ENCODE results near the gene USP25.

The USP25 gene

GRCh38 chr21:15755125-15755524, 25.3 kb downstream of the USP25 start:
- FAIRE-seq (no peak), DNase-seq (ENCODE audit: insufficient read length, low spot score) (no peak)

DNA sequence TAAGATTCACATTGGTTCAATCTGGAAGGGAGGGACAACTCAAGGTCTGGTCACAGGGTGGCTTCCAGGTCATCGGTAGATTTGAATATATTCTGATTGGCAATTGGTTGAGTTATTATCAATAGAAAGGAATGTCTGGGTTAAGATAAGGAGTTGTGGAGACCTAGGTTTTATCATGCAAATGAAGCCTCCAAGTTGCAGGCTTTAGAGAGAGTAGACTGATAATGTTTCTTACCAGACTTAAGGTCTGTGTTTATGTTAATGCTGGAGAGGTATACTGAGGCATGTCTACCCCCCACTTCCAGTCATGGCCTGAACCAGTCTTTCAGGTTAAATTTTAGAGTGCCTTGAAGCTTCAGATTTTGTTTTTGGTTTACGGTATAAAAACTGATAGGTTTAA, 29.7 kb downstream of the USP25 start:
- DNase-seq (ENCODE audit: insufficient read length, low spot score) (no peak), FAIRE-seq (no peak)

DNA sequence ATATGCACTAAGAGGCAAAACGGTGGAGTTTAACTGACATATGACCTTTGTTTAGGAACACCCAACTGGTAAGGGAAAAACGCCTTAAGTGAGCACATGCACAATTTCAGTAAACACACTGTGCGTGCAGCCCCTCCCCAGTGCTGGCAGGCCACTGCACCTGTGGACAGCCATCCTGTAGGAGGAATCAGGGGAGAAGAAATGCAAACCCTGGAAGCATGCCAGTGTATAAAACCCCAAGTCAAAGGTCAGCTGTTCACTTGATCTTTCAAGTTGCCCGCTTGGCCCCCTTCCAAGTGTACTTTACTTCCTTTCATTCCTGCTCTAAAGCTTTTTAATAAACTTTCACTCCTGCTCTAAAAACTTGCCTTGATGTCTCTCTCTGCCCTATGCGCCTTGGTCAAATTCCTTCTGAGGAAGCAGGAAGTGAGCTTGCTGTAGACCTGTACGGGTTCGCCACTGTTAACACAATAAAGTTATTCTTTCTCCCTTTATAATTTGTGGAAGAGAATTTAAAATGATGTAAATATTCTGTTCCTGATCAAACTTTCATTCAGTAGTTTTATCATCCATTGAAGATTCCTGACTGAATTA, 31.8 kb downstream of the USP25 start:
- FAIRE-seq, result no peak
- no peak for DNase-seq (ENCODE audit: insufficient read length, low spot score)

DNA sequence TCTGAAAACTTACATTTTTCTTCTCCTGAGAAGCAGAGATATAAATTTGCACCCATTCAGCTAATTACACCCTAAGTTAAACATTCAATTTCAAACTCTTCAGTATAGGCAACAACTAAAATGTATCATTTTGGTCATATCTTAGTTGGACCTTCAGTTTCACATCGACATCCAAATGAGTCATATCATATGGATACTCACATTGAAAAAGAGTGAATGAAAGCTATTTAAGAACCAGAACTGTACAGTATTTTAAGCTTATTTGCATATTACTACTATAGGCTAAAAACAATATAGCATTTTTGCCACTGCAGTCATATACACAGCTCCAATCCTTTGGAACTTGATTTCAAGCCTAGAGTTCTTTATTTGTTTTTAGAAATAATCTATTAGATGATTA, 33.6 kb downstream of the USP25 start:
- no peak for FAIRE-seq
- no peak for DNase-seq (ENCODE audit: insufficient read length, low spot score)

GRCh38 chr21:15764878-15765277, 35.1 kb downstream of the USP25 start:
- no peak for DNase-seq (ENCODE audit: insufficient read length, low spot score)
- no peak for FAIRE-seq

DNA sequence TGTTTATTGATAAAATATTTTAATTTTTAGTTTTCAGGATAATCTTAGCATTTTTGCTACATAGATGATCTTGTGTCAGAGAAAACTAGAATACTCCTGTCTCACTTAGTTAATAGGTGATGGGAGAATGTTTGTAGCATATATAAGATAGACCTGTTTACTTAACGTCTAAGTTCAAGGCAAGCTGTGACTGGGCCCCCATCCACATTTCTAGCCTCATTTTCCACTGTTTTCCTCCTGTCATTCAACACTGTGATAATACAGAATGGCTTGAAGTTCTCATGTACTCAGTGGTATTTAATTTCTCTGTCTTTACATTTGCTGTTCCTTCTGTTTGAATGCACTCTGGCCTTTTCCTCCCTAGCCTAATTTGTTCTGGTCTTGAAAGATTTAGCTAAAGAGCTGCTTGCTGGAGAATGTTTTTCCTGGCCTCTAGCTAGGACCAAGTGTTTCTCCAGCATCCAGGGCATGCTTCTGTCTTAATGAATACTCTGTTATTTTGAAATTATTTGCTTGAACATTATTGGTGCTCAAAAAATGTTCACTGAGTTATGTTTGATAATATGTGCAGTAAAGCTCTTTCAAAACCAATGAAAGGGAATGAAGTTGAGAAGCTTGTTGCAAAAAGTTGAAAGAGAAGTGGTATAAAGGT, 37.3 kb downstream of the USP25 start:
- FAIRE-seq (no peak), DNase-seq (ENCODE audit: insufficient read length, low spot score) (no peak)

GRCh38 chr21:15768045-15768601, 38.3 kb downstream of the USP25 start:
- DNase-seq (ENCODE audit: insufficient read length, low spot score) (no peak), FAIRE-seq (no peak)

DNA sequence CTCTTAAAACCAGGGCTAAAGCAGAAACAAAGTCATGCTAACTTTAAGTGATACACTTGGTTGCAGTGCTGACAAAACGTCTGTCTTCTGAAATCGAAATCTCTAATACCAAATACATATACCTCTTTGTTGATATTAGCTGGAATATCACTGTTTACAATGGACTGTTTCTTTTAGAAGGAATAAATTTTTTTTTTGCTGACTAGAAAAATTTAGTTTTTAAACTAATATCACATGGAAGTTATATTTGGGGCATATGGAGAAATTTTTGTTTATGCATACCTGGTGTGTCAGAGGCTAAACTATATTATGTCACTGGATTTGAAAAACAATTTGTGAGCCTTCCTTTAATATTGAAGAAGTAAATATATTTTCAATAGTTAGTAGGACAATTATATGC, 39.1 kb downstream of the USP25 start:
- DNase-seq (ENCODE audit: insufficient read length, low spot score), result no peak
- no peak for FAIRE-seq

GRCh38 chr21:15771311-15771710, 41.5 kb downstream of the USP25 start:
- no peak for FAIRE-seq
- no peak for DNase-seq (ENCODE audit: insufficient read length, low spot score)

GRCh38 chr21:15772654-15773053, 42.9 kb downstream of the USP25 start:
- FAIRE-seq (no peak), DNase-seq (ENCODE audit: insufficient read length, low spot score) (no peak)

GRCh38 chr21:15774590-15774989, 44.8 kb downstream of the USP25 start:
- FAIRE-seq, result no peak
- DNase-seq (ENCODE audit: insufficient read length, low spot score), result no peak

GRCh38 chr21:15775291-15775690, 45.5 kb downstream of the USP25 start:
- DNase-seq (ENCODE audit: insufficient read length, low spot score), result no peak
- FAIRE-seq, result no peak

DNA sequence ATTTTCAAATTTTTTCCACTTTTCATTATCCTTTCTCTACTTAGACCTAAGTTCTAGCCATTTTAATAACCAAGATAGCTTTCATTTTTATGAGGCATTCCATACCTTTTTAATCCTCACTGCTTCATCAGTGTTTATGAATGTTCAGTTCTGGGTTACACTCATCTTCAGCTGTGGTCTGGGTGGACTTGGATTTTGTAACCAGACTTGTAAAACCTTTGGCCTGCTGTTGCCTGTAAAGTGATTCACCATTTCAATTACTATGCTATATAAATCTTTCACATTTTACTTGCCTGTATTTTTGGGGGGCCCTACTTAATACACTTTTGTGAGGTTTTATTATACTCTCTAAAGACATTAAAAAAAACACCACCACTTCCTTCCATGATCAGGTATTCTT, 46.2 kb downstream of the USP25 start:
- DNase-seq (ENCODE audit: insufficient read length, low spot score) (peak; percentile 37), FAIRE-seq (no peak)

DNA sequence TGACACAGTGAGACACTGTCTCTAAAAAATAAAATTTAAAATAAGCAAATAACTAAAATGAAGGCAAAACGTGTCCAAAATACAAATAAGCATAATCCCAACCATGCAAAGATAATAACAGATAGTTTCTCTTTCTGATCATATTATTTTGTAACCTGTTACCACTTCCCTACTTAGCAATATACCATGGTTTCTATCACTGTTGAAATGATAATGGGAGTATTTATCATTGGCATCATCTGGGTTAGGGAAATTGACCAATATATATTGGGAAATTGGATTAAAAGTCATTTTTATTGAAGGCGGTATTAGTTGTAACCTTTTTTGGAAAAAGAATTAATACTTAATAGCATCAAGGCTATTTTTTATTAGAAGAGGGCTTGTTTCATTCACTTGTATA, 47.0 kb downstream of the USP25 start:
- no peak for FAIRE-seq

GRCh38 chr21:15781986-15782385, 52.2 kb downstream of the USP25 start:
- no peak for DNase-seq (ENCODE audit: insufficient read length, low spot score)
- FAIRE-seq, result no peak

More for the DNA sequence above, 47.0 kb downstream of the USP25 start:
- no peak for DNase-seq (ENCODE audit: insufficient read length, low spot score)

- no peak for FAIRE-seq
- DNase-seq (ENCODE audit: insufficient read length, low spot score), result peak; percentile 24
These were observed 59.2 kb downstream of the USP25 start for GRCh38 chr21:15788847-15789523.

DNA sequence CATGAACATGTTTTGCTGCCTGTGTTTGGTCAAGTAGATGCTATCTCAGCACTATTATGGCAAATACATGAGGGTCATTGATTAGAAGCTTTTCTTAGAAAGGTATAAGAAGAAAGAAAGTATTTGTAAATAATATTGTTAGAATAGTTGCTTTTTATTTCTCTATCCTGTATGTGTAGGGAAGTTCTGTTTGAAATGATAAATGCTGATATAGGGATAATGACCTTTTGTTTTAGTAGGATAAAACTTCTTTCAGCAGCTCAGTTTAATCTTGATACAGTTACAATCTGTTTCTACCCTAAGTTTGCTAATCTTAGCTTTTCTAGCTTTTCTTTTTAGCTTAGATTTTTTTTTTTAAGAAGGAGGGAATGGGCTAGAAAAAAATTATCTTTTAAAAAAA, 63.3 kb downstream of the USP25 start:
- DNase-seq (ENCODE audit: insufficient read length, low spot score), result no peak
- FAIRE-seq, result no peak

DNA sequence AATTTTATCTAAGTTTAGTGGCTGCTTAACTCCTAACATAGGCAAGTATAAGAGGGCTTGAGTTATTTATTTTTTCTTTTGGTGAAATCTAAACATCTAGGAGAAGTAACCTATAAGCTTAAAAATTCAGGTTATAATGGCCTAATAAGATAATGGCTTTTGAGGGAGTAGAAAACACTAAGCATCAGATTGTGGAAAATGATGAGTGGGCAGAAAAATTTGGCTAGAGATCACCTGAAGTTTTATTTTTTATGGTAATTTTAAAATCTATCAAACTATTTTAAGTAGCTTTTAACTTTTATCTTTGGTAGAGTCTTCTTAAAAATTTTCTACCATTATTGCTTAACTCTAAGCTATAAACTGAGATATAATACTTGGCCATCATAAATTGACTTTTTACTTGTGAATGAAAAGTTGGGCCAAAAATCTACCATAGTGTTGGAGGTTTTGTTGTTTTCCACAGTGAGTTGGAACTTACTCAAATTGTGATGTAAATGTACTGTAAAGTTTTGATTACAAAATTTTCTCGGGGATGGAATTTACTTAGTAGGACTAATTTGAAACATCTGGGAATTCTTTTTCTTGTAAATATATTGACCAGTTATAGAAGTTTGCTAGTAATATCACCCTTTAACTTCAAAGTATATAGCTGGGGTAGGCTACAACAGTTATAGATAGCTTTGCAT, 63.9 kb downstream of the USP25 start:
- FAIRE-seq (no peak), DNase-seq (ENCODE audit: insufficient read length, low spot score) (no peak)

DNA sequence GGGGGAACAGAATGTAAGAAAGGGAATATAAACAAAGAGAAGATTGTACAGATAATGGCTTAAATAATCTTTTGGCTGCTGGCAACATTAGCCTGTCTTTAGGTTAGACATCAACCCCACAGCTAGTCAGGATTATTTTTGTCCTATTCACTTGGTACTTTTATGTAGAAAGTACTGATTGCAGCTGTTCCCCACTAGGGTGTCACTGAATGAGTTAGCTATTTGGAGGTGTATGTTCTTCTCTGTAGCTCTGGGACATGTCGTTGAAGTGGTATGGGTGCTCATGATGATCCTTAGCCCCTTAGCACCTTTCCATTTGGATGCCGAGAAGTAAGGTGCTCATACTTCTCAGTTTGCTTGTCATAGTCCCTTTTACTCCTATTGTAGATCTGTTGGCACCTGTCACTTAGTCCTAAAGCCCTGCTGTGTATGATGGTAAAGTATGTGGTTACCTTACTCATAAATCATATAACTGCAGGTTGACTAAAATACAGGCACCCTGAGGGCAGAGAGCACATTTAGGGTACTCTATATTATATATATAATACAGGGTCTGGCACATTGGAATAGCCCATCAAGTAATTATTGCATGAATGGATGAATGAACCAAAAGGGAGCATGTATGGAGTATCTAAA, 64.6 kb downstream of the USP25 start:
- no peak for FAIRE-seq

DNA sequence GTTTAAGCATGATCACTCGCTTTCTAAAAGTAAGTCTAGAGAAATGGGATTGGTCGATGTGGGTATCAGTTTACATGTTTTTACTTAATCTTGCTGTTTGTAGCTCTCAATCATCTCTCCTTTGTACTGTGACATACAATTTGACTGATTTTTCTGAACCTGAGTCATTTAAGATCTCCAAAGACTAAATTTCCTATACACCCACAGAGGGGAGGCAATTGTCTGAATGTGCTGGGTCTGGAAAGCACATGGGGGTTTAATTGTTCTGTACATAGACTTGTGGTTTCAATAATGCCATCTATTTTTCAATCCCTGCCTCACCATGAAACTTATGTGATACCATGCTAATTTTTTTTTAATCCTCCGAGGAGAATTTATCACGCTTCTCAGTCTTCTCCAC, 65.8 kb downstream of the USP25 start:
- DNase-seq (ENCODE audit: insufficient read length, low spot score), result no peak
- no peak for FAIRE-seq

More for the DNA sequence above, 64.6 kb downstream of the USP25 start:
- DNase-seq (ENCODE audit: insufficient read length, low spot score), result no peak
